ENCODE data around the gene RNASE9. TPM values are rescaled to one million over a fixed set of nuclear protein-coding genes. Genes with fewer than 3 reads are reported as not detected.
"Not testable (repeated sequence)": the region's sequence is repeated elsewhere in the genome, so short reads cannot be mapped to it uniquely, and the experiment has no call there.

RNASE9 gene
- total RNA-seq, 1 donor: not detected

DNA sequence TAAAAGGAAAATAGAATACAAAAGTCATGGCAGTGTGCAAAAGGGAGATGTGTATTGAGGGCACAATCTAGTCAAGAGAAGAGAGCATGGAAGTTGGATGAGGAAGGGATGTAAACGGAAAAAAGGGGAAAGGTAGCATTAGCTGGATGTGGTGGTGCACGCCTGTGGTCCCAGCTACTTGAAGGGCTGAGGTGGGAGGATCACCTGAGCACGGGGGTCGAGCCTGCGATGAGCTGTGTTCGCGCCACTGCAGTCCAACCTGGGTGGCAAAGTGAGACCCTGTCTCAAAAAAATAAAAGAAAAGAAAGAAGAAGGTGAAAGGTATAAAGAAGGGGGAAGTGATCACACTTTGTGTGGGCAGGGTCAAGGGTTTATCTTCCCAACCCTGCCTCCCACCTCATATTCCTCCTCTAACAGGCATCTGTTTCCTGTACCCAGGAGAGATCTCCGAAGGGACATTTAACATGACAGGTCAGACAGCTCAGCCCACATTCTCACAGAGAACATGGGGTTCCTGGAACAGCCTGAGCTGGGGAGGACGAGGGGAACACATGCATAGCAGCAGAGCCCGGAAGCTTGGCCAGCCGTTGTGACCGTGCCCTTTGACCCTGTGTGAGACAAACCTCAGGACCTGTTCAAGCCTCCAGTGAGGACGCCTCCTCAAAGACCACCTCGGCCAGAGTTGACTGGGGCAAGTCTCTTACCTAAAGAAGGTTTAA is 18.1 kb upstream of the RNASE9 start:
- no peak for DNase-seq (ENCODE audit: insufficient read length, low spot score, missing footprints)
- Histone ChIP-seq H3K79me2 (ENCODE audit: insufficient read depth, low read length) (no peaks in the 10 kb centered on the region), H3K27me3 (ENCODE audit: insufficient read depth, low read length) (no peaks in the 10 kb centered on the region), H4K20me1 (ENCODE audit: insufficient read depth, low read length) (no peaks in the 10 kb centered on the region), H3K4me3 (ENCODE audit: insufficient read depth, low read length) (no peak overlapping the region), H3K4me2 (ENCODE audit: insufficient read depth, low read length) (no peak overlapping the region), H3K36me3 (ENCODE audit: insufficient read depth, low read length) (no peaks in the 10 kb centered on the region), H3K9me3 (ENCODE audit: low read depth, low read length) (no peaks in the 10 kb centered on the region), H3K27ac (ENCODE audit: low read depth, low read length) (no peak overlapping the region), H2AFZ (ENCODE audit: low read length) (no peak overlapping the region), H3K4me1 (ENCODE audit: insufficient read depth, low read length) (no peaks in the 10 kb centered on the region)
- no peak for TF ChIP-seq CTCF (IDR thresholded peaks at IDR 0.05; ENCODE audit: extremely low read depth, low read depth, low read length)

- no peak overlapping the region for H2AFZ ChIP-seq (ENCODE audit: low read length)
- DNase-seq (ENCODE audit: insufficient read length, low spot score, missing footprints): no peak
- H3K27me3 ChIP-seq (ENCODE audit: insufficient read depth, low read length): no peaks in the 10 kb centered on the region
- no peak overlapping the region for H3K4me2 ChIP-seq (ENCODE audit: insufficient read depth, low read length)
- no peak for TF ChIP-seq CTCF (IDR thresholded peaks at IDR 0.05; ENCODE audit: extremely low read depth, low read depth, low read length)
- H3K36me3 ChIP-seq (ENCODE audit: insufficient read depth, low read length): no peaks in the 10 kb centered on the region
- no peak overlapping the region for H3K27ac ChIP-seq (ENCODE audit: low read depth, low read length)
- no peak overlapping the region for H3K4me3 ChIP-seq (ENCODE audit: insufficient read depth, low read length)
- H3K4me1 ChIP-seq (ENCODE audit: insufficient read depth, low read length): no peaks in the 10 kb centered on the region
- H3K79me2 ChIP-seq (ENCODE audit: insufficient read depth, low read length): no peaks in the 10 kb centered on the region
- no peaks in the 10 kb centered on the region for H4K20me1 ChIP-seq (ENCODE audit: insufficient read depth, low read length)
- no peaks in the 10 kb centered on the region for H3K9me3 ChIP-seq (ENCODE audit: low read depth, low read length)
Measured at GRCh38 chr14:20578325-20578724, 17.5 kb upstream of the RNASE9 start.

DNA sequence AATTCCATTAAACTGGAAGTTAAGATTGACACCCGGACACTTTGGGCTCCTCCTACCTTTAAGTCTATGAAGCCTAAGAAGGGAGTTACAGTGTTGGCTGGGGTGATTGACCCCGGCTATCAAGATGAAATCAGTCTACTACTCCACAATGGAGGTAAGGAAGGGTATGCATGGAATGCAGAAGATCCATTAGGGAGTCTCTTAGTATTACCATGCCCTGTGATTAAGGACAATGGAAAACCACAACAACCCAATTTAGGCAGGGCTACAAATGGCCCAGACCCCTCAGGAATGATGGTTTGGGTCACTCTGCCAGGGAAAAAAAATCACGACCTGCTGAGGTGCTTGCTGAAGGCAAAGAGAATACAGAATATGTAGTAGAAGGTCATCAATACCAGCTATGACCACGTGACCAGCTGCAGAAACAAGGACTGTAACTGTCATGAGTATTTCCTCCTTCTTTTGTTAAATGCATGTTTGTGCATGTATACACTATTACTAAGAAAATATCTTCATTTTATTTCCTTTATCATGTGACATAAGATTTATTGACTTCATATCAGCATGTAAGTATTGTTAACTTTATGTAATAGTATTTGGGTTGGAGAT is 11.6 kb upstream of the RNASE9 start:
- not testable (repeated sequence) for H2AFZ ChIP-seq (ENCODE audit: low read length); H4K20me1 ChIP-seq (ENCODE audit: insufficient read depth, low read length); H3K27me3 ChIP-seq (ENCODE audit: insufficient read depth, low read length); H3K4me2 ChIP-seq (ENCODE audit: insufficient read depth, low read length); DNase-seq (ENCODE audit: insufficient read length, low spot score, missing footprints); H3K4me3 ChIP-seq (ENCODE audit: insufficient read depth, low read length); H3K79me2 ChIP-seq (ENCODE audit: insufficient read depth, low read length); H3K27ac ChIP-seq (ENCODE audit: low read depth, low read length); H3K9me3 ChIP-seq (ENCODE audit: low read depth, low read length); H3K36me3 ChIP-seq (ENCODE audit: insufficient read depth, low read length); H3K4me1 ChIP-seq (ENCODE audit: insufficient read depth, low read length)

DNA sequence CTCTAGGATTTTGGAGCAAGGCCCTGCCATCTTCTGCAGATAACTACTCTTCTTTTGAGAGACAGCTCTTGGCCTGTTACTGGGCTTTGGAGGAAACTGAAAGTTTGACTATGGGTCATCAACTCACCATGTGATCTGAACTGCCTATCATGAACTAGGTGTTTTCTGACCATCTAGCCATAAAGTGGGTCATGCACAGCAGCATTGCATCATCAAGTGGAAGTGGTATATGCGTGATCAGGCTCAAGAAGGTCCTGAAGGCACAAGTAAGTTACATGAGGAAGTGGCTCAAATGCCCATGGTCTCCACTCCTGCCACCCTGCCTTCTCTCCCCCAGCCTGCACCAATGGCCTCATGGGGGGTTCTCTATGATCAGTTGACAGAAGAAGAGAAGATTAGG is 9.9 kb upstream of the RNASE9 start:
- not testable (repeated sequence) for H4K20me1 ChIP-seq (ENCODE audit: insufficient read depth, low read length); H2AFZ ChIP-seq (ENCODE audit: low read length); H3K4me3 ChIP-seq (ENCODE audit: insufficient read depth, low read length); H3K27me3 ChIP-seq (ENCODE audit: insufficient read depth, low read length); H3K36me3 ChIP-seq (ENCODE audit: insufficient read depth, low read length); DNase-seq (ENCODE audit: insufficient read length, low spot score, missing footprints); H3K4me2 ChIP-seq (ENCODE audit: insufficient read depth, low read length); H3K4me1 ChIP-seq (ENCODE audit: insufficient read depth, low read length); H3K27ac ChIP-seq (ENCODE audit: low read depth, low read length); H3K9me3 ChIP-seq (ENCODE audit: low read depth, low read length); H3K79me2 ChIP-seq (ENCODE audit: insufficient read depth, low read length)

- H3K79me2 ChIP-seq (ENCODE audit: insufficient read depth, low read length); H2AFZ ChIP-seq (ENCODE audit: low read length); H4K20me1 ChIP-seq (ENCODE audit: insufficient read depth, low read length); H3K4me2 ChIP-seq (ENCODE audit: insufficient read depth, low read length); DNase-seq (ENCODE audit: insufficient read length, low spot score, missing footprints); H3K9me3 ChIP-seq (ENCODE audit: low read depth, low read length); H3K27me3 ChIP-seq (ENCODE audit: insufficient read depth, low read length); H3K4me1 ChIP-seq (ENCODE audit: insufficient read depth, low read length); H3K36me3 ChIP-seq (ENCODE audit: insufficient read depth, low read length); H3K4me3 ChIP-seq (ENCODE audit: insufficient read depth, low read length); H3K27ac ChIP-seq (ENCODE audit: low read depth, low read length): not testable (repeated sequence)
Measured at GRCh38 chr14:20569865-20570264, 9.0 kb upstream of the RNASE9 start.

All from osteoblast (primary cell).